ENCODE results near the gene KRT35.

Gene KRT35

DNA sequence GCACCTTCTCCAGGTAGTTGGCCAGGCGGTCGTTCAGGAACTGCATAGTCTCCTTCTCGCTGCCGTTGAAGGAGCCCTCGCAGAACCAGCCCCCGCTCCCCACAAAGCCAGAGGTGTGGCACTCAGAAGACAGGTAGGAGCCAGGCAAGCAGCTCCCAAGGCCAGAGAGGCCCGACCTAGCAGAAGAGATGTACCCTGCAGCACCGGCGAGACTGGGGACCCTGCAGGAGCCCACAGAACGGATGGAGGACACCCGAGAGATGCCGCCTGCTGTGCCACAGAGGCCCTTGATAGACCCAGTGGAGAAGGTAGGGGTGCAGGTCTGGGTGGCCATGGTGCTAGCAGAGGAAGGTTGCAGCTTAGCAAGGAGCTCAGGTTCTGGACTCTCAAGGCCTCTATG lies 8.6 kb upstream of the KRT35 start, which contains the start of gene KRT36:
TSS of gene KRT36 (minus strand) at position 380 of the 400 bp plus-strand sequence. CDS start at position 334, 46 bp downstream.
- DNase-seq (ENCODE audit: low read depth, low spot score): no peak

DNA sequence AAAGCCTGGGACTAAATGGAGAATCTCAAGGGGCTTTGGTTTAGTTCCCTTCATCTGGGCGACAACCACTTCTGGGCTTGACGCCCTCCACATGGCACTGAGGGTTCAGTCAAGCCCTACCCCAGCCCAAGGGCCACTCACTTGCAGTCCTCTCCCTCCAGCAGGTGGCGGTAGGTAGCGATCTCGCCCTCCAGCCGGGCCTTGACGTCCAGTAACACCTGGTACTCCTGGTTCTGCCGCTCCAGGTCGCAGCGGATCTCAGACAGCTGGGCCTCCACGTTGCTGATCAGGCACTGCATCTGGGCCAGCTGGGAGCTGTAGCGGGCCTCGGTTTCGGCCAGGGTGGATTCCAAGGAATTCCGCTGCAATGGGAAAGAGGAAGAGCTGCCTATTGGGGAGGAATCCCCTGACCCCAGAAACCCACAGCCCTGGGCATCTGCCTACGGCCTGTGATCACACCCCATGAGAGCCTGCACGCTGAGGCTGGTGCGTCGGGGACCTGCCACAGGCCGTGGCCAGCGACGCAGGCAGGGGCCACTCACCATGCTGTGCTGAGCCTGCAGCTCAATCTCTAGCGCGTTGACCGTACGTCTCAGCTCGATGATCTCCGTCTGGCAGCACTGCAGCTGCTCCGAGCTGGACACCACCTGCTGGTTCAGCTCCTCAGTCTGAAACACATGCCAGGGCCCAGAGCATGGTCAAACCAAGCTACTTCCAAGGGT lies 6.0 kb upstream of the KRT35 start:
- DNase-seq (ENCODE audit: low read depth, low spot score): no peak

DNA sequence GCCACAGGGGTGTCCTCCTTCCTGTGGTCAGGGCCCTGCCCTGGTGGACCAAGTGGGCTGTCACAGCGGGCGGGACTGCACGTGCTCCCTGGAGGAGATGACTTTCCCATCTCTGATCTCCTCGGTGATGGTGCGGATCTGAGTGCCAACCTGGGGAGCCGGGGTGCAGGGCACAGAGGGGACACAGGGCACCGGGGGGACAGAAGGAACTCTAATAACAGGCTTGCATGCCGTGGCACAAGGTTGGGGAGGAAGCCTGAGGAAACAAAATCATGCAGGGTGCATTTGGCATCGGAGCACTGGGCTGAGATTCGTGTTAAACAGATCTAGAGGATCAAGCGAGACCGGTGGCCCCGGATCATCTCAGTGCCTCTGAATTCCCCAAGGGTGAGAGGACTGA lies 5.4 kb upstream of the KRT35 start:
- no peak for DNase-seq (ENCODE audit: low read depth, low spot score)

DNA sequence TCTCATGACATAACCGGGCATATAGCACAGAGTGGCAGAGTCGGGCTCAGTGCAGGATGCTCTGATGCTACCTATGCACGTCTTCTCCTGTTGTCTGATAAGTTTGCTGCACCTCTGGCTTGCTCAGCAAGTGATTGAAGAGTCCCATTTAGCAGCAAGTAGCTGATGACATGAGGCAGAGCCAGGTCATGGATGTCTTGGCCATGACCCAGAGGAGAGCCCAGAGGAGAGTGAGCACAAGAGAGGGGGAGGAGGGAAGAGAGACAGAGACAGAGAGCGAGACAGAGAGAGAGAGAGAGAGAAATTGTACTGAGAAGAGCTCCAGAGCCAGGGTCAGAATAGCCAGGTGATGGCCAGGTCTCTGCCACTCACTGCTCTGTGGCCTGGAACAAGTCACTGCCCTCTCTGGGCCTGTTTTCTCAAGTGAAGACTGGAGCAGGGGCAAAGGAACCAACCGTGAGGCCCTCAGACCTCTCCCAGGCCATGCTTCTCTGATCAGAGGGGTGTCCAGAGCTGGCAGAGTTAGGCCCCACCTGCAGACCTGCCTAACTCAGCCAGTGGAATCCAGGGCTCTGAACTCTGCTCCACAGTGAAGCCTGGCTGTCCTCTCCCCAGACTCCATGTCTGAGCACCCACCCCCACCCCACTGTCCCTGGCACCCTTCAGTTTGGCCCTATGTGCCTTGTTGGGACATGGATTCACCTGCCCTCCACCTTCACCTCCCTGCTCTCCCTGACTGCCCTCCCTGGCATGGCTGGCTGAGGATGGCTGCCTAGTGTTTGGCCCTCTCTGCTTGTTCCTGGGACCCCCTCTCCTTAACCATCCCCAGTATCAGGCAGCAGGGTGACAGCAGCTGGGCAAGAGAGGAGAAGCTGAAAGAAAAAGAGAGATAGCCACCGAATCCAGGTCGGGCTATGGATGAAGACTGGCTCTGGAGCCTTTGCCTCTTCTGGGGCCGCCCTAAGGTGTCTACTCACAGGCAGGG lies 4.3 kb upstream of the KRT35 start:
- no peak for DNase-seq (ENCODE audit: low read depth, low spot score)

DNA sequence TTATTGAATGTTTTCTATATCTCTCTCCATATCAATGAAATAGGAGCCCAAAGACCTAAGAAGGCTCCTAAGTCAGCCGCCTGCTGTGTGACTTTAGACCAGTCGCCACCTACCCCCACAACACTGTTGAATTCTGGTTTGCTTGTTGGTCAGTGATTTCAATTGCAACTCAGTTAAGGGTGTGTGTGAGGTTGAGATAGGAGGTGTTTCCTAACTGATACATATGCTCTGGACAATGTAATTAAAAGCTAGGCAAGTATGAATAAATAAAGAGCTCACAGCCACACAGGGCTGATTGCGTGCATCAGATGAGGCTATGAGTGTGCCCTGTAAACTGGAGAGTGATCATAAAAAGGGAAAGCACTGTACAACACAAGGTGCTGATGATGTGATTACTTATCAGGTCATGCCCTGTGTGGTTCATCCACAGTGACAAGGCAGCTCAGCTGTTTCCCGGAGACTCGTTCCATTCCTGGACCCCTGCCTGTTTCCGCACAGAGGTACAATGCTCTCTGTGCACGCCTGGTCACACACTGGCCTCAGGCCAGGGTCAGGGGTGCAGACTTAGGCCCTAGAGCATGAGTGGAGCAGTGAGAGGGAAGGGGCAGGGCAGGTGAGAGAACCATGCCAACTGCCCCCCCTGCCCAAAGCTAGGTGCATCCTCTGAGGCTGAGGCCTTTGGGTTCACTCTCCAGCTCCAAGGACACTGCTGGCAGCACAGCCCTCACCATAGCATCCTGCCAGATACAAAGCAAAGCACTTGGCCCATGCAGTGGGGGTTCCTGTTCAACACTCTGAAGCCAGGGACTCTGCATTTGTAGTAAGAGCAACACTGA lies 3.3 kb upstream of the KRT35 start:
- no peak for DNase-seq (ENCODE audit: low read depth, low spot score)

DNA sequence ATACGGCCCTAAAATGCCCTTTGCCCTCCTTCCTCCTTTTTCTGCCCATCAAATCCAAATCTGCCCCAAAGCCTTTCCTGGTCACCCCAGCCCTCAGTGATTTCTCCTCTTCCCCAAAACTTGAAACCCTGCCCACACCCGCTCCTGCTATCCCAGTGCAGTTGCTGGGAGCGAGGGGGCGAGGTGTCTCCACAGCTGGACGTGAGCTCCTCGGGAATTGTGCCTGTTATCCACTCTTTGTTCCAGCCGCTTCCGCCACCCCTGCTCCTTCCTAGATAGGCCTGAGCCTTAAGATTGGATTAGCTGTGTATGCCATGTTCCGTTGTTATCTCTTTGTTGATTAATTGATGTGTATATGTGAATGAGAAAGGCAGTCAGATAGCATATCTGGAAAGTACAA lies 2.6 kb upstream of the KRT35 start:
- no peak for DNase-seq (ENCODE audit: low read depth, low spot score)

DNA sequence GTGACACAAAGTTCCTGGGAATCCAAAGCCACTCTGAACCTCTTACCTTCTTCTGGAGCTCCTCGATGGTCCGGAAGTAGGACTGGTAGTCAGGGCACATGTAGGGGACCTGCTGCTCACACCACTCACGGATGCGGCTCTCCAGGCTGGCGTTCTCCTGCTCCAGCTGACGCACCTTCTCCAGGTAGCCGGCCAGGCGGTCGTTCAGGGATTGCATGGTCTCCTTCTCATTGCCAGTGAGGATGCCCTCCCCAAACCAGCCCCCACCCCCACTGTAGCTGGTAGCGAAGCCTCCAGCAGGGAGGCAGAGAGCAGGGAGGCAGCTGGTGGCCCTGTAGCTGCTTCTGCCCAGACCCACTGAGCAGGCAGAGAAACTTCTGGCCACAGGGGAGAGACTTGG lies 370 bp downstream of the KRT35 start:
- no peak for DNase-seq (ENCODE audit: low read depth, low spot score)

DNA sequence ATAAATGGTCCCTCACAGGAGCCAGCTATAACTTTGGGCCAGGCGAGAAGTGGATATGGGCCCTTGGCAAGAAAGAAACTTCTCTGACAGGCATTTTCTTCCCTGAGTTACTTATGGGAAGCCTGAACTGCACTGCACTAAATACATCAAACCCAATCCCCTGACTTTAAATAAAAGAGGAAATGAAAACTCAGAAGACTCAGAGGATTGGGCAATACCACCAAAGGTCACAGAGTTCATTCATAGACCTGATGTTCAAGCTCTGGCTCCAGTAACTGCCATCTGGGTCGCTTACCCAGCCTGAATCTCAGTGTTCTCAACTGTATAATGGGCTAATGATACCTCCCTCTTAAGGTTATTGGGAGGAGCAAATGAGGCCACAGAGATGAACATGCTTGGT lies 815 bp downstream of the KRT35 start:
- no peak for DNase-seq (ENCODE audit: low read depth, low spot score)

DNA sequence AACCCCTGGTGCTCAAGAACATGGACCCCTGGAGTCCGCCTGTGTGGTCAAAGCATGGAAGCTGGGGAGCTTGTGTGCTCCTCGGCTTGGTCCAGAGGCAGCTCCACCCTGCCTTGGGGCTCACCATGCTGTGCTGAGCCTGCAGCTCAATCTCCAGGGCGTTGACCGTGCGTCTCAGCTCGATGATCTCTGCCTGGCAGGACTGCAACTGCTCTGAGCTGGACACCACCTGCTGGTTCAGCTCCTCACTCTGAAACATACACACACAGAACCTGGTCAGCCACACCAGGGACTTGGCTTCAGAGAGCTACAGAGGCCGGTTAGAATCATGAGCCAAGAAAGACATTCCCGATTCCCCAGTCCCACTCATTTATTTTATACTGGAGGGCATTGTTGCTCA lies 2.7 kb downstream of the KRT35 start:
- no peak for DNase-seq (ENCODE audit: low read depth, low spot score)

DNA sequence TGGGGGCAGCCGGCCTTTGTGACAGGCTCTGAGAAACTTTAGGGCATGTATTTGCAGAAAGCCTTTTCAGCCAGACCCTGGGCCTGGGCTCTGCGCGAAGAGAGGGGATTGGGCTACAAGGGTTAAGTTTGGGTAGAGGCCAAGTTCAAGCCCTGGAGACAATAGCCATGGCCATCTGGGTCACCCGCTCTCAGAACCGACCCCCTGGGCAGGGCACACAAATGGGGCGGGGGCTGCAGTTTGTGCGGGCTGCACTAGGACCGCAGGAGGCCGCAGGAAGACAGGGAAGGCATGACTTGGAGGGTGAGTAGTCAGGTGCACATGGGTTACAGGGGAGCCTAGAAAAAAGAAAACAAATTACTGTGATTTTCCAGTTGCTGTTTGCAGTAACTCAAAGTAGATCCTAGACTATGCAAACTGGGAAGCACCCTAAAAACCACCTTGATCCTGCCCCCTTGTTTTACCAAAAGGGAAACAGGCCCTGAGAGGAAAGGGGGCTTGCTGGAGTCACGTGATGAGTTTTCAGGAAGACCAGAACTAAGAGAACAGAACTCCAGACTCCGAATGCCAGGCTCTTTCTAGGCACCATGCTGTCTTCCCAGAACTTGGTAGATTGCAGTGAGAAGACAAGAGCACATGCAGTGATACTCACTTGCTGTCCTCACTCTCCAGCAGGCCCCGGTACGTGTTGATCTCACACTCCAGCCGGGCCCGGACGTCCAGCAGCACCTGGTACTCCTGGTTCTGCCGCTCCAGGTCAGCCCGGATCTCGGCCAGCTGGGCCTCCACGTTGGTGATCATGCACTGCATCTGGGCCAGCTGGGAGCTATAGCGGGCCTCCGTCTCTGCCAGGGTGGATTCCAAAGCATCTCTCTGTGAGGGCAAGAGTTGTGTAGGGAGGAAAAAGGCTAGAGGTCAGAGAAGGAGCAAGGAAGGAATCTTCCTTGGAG lies 3.8 kb downstream of the KRT35 start:
- no peak for DNase-seq (ENCODE audit: low read depth, low spot score)

DNA sequence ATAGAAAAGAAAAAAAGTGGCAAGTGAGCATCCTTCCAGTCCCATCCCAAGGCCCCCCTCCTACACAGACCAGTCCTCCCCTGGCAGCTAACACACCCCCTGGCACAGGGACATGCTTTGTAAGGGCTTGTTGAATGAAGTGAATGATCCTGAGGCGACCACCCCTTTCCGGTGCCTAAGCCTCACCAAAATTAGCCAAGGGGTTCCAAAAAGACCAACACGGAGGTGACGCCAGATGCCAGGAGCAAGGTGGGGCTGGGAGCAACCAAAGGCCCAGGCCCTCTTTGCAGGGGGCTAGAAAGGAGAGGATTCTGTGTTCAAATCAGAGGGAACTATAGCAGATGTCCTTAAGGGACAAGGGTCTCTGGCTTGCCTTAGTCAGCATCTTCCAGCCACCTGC lies 5.5 kb downstream of the KRT35 start:
- no peak for DNase-seq (ENCODE audit: low read depth, low spot score)

DNA sequence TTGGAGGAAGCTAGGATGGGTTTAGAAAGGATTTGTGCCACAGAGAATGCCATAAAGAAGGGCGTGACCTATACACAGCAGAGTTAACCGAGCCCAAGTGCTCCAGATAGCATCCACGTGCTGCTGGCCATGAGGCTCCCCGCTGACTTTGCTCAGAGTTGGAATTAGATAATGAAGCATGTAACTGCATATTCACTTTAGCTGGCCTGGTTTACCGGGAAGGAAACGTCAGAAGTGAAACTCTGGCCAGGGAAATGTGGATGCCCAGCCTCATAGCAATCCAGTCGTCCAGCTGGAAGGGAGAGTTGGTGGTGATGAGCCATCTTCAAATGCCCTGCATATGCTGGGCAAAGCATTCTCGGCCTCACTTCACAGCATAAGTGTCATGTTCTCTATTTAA lies 6.1 kb downstream of the KRT35 start:
- no peak for DNase-seq (ENCODE audit: low read depth, low spot score)

DNA sequence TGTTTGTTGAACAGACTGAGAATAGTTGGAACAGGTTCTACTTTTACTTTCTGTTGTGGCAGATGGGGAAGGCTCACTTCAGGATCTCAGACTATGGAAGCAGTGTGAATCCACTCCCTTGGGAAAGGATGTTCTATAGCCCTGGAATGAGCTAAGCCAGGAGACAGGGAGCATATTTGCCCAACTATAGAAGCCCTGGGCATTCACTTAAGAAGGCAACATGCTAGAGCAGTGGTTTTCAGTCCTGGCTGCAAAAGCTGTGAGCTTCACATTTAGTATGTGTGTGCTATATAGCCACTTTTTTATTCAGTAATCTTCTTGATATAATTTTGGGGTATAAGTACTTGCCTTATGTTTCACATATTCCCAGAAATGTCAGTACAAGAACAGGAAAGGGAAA lies 12.6 kb downstream of the KRT35 start:
- no peak for DNase-seq (ENCODE audit: low read depth, low spot score)

DNA sequence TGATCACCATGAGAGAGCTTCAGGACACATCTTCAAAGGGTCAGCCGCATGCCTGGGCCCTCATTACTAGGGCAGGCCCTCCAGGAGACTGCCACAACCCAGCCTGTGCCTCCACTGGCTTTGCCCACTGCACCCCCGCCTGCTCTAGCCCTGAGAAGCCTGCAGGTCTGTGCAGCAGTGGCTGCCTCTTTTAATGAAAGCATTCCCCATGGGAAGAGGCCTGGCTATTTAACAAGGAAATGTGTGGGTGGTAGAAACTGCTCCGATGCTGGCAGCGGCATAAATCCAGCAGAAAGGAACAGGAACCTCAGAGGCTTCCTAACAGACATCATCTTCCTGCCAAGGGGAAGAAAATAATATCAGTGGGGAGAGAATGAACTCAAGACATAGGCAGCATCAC lies 13.4 kb downstream of the KRT35 start:
- no peak for DNase-seq (ENCODE audit: low read depth, low spot score)

DNA sequence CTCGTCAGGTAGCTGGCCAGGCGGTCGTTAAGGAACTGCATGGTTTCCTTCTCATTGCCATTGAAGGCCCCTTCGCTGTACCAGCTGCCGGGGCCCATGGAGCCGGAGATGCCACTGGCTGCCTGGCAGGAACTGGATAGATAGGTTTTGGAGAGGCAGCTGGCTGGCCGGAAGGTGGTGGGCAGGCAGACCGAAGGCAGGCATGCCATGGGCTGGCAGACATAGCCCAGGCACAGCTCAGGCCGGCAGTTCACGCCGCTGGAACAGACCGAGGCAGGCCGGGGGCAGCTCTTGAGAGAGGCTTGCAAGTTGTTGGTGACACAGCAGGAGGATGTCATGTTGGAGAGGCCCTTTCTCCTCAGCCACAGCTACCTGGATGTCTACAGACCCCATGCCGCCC lies 14.0 kb downstream of the KRT35 start, which contains the start of gene KRT32:
TSS of gene KRT32 (minus strand) at position 399 of the 400 bp plus-strand sequence. CDS start at position 338, 61 bp downstream.
- DNase-seq (ENCODE audit: low read depth, low spot score): no peak

DNA sequence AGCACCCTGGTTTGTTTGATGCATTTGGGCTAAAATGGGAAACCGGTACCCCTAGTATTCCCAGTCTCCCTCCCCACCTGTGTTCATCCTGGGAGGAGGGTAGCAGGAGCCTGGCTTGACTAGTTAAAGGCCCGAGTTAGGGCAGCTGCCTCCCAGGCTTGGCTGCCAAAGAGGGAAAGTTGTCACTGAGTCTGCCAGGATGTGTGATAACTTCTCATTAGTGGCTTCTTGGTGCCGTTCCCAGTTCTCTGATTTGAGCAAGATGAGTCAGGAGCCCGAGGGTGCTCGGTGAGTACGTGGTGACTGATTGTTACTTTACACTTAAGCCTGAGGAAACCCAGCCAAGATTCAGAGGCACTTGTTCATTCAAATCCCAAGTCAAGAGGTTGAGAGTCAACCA lies 16.3 kb downstream of the KRT35 start:
- DNase-seq (ENCODE audit: low read depth, low spot score): no peak

DNA sequence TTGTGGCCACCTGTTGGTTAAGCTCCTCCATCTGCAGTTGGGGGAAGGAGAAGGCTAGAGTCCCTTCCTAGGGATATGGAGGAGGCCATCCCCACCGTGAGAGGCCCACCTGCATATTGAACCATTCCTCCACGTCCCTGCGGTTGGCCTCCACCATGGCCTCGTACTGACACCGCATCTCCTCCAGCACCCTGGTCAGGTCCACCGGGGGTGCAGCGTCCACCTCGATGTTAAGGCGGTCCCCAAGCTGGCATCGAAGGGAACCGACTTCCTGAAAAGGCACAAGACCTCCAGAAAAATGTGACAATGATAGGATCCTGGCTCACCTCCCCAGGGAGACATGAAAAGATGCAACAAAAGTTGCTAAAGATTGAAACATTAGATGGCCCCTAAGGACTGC lies 16.8 kb downstream of the KRT35 start:
- DNase-seq (ENCODE audit: low read depth, low spot score): no peak

DNA sequence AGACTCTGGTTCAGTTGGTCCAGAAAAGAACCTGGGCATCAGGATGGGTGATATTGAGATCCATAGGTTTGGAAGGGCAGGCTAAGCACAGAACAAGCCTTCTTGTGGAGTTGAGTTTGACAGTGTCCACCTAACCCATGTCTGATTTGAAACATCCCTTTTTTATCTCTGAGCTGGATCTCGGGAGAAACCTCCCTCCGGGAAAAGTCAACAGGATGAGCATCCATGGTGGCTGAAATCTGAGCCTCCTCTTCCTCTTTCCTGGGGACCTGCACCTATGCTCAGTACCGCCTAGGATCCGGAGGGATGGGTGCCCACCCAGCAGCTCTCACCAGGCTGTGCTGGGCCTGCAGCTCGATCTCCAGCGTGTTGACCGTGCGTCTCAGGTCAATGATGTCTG lies 17.2 kb downstream of the KRT35 start:
- no peak for DNase-seq (ENCODE audit: low read depth, low spot score)

DNA sequence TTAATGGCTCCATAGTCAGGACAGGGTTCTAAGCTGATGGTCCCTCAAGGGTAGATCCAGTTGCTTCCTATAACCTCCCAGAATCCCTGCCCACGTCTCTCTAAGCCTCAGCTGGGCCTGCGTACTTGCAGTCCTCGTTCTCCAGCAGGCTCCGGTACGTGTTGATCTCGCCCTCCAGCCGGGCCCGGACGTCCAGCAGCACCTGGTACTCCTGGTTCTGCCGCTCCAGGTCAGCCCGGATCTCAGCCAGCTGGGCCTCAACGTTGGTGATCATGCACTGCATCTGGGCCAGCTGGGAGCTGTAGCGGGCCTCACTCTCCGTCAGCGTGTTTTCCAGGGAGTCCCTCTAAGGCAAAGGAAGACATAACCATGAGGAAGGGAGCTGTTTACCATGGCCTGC lies 18.2 kb downstream of the KRT35 start:
- DNase-seq (ENCODE audit: low read depth, low spot score): no peak

DNA sequence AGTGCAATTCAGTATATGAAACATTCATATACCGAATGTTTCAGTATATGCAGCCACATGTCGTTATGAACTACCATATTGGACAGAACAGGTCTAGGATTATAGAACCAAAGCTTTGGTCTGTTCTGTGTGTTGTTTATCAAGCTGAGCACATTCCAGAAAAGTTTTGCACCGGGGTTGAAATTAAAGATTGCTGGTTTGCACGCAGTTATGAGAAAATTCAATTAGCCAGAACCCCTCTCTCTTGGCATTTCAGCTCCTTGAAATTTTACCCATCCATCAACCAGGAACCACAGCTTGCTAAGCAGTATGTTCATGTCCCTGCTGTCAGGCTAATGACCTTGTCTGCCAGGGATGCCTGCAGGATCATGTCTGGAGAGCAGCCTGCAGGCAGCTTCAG lies 23.3 kb downstream of the KRT35 start:
- no peak for DNase-seq (ENCODE audit: low read depth, low spot score)

DNA sequence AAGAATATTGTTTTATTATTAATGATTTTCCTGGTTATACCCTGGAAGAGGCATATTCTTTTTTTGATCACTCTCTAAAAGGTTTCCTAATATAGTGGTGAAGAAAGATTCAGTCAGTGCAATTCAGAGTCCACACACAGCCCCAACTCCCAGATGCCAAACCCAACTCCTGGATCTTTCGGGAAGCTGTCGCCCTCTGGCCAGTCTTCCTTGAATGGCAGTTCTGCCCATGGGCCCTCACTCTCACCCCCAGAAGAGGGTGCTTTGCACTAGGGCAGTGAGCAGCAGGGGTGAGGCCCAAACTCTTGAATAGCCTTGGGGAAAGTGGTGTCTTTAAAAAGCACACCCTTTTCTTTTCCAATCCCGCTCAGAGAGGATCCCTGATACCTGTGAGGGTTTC lies 24.7 kb downstream of the KRT35 start:
- no peak for DNase-seq (ENCODE audit: low read depth, low spot score)

Data from smooth muscle cell of the brain vasculature (primary cell).